ENCODE measurements around the gene CCDC15.

CCDC15 gene

DNA sequence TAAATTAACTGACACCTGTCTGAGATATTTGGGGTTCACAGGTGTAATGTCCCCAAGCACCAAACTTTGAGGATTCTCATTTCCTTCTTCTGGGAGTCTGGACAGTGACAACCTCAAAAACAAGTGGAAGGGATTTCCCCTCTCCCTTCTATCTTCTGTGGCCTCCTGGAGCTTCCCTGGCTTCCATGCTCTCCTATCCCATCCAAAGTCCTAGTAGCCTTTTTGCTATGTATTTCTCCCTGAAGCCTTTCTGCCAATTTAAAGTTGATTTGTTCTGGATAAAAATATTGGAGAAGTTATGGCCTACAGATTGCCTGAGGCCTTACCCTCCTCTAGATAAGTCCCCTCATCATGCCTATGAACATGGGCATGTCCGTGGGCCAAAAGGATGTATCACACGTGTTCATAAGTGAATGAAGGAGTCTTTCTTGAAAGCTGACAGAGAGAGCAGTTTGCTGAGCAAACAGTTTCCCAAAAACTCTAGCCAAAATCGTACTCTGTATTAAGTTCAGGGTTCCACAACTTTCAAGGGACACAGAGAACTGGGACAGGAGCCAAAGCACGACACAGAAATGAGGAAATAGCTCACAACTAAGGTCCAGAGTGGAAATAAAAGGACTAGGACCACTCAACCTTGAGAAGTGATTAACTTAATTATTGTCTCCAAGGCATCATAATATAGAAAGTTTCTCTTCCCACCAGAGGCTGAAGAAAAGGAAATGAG is 24.9 kb upstream of the CCDC15 start:
- peaks cover 6% of the 10 kb centered on the region for H3K4me1 ChIP-seq (ENCODE audit: control insufficient read depth, insufficient read depth, low read length)
- no peaks in the 10 kb centered on the region for H3K36me3 ChIP-seq (ENCODE audit: insufficient read depth, low read length)
- no peaks in the 10 kb centered on the region for H3K9me3 ChIP-seq (replicated peaks; ENCODE audit: low read length)
- no peak overlapping the region for H3K4me3 ChIP-seq (ENCODE audit: low read length)
- no peak overlapping the region for H3K4me2 ChIP-seq (ENCODE audit: low read length)
- H3K27me3 ChIP-seq (ENCODE audit: control insufficient read depth, insufficient read depth, low read length): no peaks in the 10 kb centered on the region
- no peak overlapping the region for H3K9ac ChIP-seq (ENCODE audit: low read depth, low read length)

DNA sequence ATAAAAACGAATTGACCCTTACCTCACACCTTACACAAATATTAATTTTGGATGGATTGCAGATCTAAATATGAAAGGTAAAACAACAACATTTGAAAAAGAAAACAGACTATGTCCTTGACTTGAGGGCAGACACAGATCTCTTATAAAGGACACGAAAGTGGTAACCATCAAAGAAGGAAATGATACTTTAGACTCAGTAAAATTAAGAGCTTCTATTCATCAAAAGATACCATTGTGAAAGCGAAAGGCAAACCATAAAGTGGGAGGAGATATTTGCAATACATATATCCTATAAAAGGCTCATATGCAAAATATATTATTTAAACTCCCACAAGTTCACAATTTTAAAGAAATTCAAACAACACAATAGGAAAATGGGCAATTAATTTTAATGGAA is 23.2 kb upstream of the CCDC15 start:
- Histone ChIP-seq H3K36me3 (ENCODE audit: insufficient read depth, low read length) (no peaks in the 10 kb centered on the region), H3K4me1 (ENCODE audit: control insufficient read depth, insufficient read depth, low read length) (peaks cover 22% of the 10 kb centered on the region), H3K9me3 (replicated peaks; ENCODE audit: low read length) (no peaks in the 10 kb centered on the region), H3K9ac (ENCODE audit: low read depth, low read length) (no peak overlapping the region), H3K27me3 (ENCODE audit: control insufficient read depth, insufficient read depth, low read length) (no peaks in the 10 kb centered on the region), H3K4me3 (ENCODE audit: low read length) (no peak overlapping the region), H3K4me2 (ENCODE audit: low read length) (no peak overlapping the region)

DNA sequence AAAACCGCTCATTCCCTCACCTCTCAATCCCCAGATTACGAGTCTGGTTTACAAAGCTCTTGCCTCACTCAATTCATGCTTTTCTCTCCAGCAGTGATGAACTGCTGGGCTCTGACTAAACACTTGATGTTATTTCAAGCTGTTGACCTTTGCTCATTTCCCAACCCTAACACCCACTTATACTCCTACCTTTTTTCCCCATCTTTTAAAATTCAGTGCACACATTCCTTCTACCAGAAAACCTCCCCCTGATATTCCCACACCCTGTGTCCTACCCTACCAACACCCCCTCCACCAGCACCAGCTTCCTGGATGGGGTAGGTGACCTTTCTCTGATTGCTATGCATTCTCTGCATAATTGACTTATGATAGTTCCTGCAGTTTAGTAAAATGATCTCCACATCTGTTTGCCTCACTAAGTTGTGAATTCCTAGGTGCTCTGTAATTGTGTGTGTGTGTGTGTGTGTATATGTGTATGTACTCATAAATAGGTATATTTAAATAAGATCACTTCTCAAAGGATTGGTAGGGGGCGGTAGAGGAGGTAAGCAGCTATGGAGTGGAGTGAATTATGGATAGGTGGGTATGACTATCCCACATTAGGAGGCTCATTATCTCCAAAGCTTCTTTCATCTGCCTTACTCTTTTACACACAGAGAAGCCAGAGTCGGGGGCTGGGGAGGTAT is 19.0 kb upstream of the CCDC15 start:
- H3K4me2 ChIP-seq (ENCODE audit: low read length): peak overlapping the region; percentile 51
- peaks cover 22% of the 10 kb centered on the region for H3K4me1 ChIP-seq (ENCODE audit: control insufficient read depth, insufficient read depth, low read length)
- no peak overlapping the region for H3K4me3 ChIP-seq (ENCODE audit: low read length)
- no peaks in the 10 kb centered on the region for H3K27me3 ChIP-seq (ENCODE audit: control insufficient read depth, insufficient read depth, low read length)
- no peaks in the 10 kb centered on the region for H3K36me3 ChIP-seq (ENCODE audit: insufficient read depth, low read length)
- no peaks in the 10 kb centered on the region for H3K9me3 ChIP-seq (replicated peaks; ENCODE audit: low read length)
- peak overlapping the region; percentile 30 for H3K9ac ChIP-seq (ENCODE audit: low read depth, low read length)

DNA sequence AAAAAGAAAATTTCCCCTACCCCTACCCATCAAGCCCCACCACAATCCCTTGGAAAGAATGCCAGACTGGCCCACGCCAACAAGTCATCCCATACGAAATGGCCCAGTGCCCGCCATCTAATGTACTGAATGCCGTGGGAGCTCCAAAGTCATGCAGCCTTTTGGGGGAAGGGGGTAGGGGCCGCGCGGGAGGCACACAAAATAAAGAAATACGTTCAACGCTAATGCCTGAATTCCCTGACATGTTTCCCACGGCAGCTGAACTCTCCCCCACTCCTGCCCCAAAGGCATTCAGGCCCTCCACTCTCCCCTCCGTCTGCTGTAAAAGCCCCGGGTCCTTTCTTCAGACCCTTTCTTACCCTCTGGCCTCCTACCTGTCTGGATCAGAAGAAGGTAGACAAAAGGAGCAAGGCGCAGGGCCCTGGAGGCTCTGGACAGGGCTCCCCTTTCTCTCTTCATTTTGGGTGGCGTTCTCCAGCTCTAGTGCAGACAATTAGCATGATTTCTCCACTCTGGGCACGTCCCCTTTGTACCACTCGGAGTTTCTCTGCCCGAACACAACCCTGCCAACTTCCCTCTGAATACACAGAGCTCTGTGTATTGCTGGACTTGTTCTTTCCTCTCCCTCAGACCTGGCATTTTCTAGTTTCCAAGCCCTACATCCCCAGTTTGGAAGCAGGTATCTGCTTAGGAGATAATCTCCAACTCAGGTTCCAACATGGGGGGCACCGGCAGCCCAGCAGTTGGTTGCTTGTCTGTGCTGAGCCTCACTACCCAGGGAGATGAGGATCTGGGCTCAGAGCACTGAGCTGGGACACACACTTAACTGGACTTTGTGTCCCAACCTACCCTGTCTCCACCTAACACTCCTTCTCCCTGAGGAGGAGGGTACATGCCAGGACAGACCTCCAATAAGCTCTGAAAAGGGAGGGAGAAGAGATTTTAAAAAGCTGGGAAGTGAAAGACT is 18.2 kb upstream of the CCDC15 start, which contains the start of gene HEPACAM:
Gene HEPACAM, minus strand, starts transcription at position 500 of the 967 bp plus-strand sequence. Its CDS starts 41 bp downstream, at position 459.
- Histone ChIP-seq H3K4me1 (ENCODE audit: control insufficient read depth, insufficient read depth, low read length) (peaks cover 22% of the 10 kb centered on the region), H3K4me3 (ENCODE audit: low read length) (no peak within 1 kb of the TSS), H3K4me2 (ENCODE audit: low read length) (peak within 1 kb of the TSS; percentile 51), H3K36me3 (ENCODE audit: insufficient read depth, low read length) (no peaks in the 10 kb centered on the region), H3K27me3 (ENCODE audit: control insufficient read depth, insufficient read depth, low read length) (no peaks in the 10 kb centered on the region), H3K9ac (ENCODE audit: low read depth, low read length) (no peak within 1 kb of the TSS), H3K9me3 (replicated peaks; ENCODE audit: low read length) (no peaks in the 10 kb centered on the region)

DNA sequence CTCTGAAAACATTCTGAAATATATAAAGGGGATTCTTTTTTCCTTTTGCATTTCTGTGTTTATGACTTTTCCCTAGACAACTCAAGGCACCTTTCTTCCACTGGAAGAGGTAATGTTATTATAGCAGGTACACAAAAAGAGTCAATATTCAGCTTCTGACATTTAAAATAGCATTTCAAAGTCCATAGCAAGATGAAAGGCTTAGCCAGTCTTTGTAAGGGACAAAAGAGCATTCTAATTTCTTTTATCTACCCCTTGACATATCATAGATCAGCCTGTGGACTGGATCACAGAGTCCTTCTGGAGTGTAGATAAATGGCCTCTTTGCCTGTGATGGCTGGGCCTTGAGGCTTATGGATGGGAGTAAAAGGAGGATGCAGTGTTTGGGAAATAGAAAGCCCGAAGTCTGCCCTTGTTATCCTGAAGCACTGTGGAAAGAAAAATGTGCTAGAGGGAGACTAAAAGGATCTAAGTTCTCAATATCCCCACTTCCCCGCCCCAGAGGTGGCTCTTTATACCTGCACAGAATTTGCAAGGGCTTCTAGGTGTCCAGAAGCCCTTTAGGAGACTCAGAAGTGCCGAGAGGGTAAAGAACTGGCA is 16.6 kb upstream of the CCDC15 start:
- Histone ChIP-seq H3K9ac (ENCODE audit: low read depth, low read length) (no peak overlapping the region), H3K4me1 (ENCODE audit: control insufficient read depth, insufficient read depth, low read length) (peaks cover 22% of the 10 kb centered on the region), H3K4me3 (ENCODE audit: low read length) (no peak overlapping the region), H3K27me3 (ENCODE audit: control insufficient read depth, insufficient read depth, low read length) (no peaks in the 10 kb centered on the region), H3K4me2 (ENCODE audit: low read length) (no peak overlapping the region), H3K36me3 (ENCODE audit: insufficient read depth, low read length) (no peaks in the 10 kb centered on the region), H3K9me3 (replicated peaks; ENCODE audit: low read length) (no peaks in the 10 kb centered on the region)

DNA sequence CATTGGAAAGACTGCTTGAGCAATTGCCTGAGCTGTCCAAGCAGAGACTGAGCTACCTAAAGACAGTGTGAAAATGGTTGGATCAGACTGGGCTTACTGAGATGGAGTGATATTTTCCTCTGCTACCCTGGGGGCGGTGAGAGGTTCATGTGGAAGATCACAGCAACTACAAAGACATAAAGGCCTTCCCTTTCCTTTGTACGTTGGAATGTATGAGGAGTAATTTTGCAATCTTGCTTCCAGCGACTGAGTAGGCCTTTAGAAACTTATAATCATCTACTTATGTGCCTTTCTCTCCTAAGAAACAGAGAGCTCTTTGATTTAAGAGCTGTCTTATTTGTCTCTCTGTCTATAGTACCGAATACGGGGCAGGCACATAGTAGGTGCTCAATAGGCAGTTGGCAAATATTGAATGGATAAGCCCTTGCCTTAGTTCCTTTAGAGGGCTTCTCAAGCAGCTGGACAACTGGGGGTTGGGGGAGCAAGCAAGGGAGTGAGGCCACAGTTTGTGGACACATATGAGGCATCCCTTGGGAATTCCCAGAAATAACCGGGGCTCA is 15.7 kb upstream of the CCDC15 start:
- no peaks in the 10 kb centered on the region for H3K36me3 ChIP-seq (ENCODE audit: insufficient read depth, low read length)
- H3K4me2 ChIP-seq (ENCODE audit: low read length): no peak overlapping the region
- no peak overlapping the region for H3K4me3 ChIP-seq (ENCODE audit: low read length)
- H3K9ac ChIP-seq (ENCODE audit: low read depth, low read length): no peak overlapping the region
- no peaks in the 10 kb centered on the region for H3K9me3 ChIP-seq (replicated peaks; ENCODE audit: low read length)
- H3K27me3 ChIP-seq (ENCODE audit: control insufficient read depth, insufficient read depth, low read length): no peaks in the 10 kb centered on the region
- H3K4me1 ChIP-seq (ENCODE audit: control insufficient read depth, insufficient read depth, low read length): peaks cover 22% of the 10 kb centered on the region

DNA sequence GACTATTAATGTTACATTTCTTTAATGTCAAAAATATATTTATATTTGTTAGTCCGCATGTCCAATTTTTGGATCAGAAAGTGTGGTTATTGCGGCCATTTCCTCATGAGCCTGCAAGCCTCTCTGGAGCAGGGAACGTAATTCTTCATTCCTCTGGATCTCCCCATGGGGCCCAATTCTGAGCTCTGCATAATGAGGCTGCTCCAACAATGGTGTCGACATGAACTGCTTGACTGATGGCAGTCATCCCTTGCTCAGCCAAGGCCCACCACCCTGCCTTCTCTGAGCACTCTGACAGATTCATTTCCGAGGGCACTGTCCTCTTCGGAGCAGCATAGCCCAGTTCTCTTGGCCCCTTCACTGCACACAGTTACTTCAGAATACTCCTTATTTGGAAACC is 15.0 kb upstream of the CCDC15 start:
- H3K4me3 ChIP-seq (ENCODE audit: low read length): no peak overlapping the region
- H3K9me3 ChIP-seq (replicated peaks; ENCODE audit: low read length): no peaks in the 10 kb centered on the region
- H3K4me1 ChIP-seq (ENCODE audit: control insufficient read depth, insufficient read depth, low read length): peaks cover 18% of the 10 kb centered on the region
- no peak overlapping the region for H3K9ac ChIP-seq (ENCODE audit: low read depth, low read length)
- no peak overlapping the region for H3K4me2 ChIP-seq (ENCODE audit: low read length)
- no peaks in the 10 kb centered on the region for H3K36me3 ChIP-seq (ENCODE audit: insufficient read depth, low read length)
- H3K27me3 ChIP-seq (ENCODE audit: control insufficient read depth, insufficient read depth, low read length): no peaks in the 10 kb centered on the region

DNA sequence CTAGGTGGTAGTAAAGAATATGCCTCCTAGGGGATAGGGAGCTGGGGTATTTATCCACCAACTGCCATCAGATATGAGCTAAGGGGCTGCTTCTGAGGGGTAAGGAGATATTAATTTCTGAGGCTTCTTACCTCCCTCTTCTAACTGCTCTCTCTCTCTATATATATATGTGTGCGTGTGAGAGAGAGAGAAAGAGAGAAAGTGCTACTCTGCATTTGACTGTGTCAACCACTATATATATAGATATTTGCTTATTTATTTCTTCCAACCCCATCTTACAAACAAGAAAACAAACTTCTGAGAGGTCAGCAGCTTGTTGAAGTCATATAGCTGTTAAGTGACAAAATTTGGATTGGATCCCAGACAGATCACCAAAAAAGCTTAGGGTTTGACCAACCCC is 12.3 kb upstream of the CCDC15 start:
- Histone ChIP-seq H3K36me3 (ENCODE audit: insufficient read depth, low read length) (no peaks in the 10 kb centered on the region), H3K4me3 (ENCODE audit: low read length) (no peak overlapping the region), H3K4me2 (ENCODE audit: low read length) (no peak overlapping the region), H3K4me1 (ENCODE audit: control insufficient read depth, insufficient read depth, low read length) (no peaks in the 10 kb centered on the region), H3K27me3 (ENCODE audit: control insufficient read depth, insufficient read depth, low read length) (no peaks in the 10 kb centered on the region), H3K9me3 (replicated peaks; ENCODE audit: low read length) (no peaks in the 10 kb centered on the region), H3K9ac (ENCODE audit: low read depth, low read length) (no peak overlapping the region)

DNA sequence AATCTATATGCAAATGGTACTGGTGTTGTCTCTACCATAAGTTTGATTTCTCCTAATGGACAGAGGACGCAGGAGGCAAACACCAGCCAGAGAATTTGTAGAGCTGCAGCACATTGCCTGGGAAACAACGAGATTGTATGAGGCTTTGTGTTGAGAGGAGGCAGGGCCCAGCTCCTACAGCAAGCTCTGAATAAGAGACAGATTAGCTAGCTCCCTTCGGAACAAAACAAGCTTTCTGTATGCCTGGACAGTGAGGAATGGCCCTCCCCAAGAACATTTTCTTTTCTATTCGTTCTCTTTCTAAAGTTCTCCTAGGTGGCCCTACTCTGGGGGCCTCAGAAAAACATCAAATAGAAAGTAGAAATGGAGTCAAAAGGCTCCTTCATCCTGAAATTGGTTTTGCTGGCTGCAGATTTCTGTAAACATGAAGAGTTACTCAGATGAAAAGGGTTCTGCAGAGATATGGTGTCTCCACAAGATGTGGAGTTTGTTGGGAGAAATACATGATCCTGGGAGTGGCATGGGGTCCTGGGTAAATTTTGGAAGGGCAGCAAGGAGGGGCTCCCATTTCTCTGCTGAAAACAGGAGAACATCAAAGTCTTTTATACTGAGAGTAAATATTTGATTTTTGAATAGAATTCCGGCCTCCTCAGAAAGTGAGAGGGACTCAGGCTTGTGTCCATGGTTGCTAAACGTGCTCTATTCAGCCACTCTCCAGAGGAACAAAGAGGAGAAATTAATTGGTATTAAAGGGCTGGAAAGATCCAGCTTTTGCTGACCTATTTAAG is 11.3 kb upstream of the CCDC15 start:
- H3K4me3 ChIP-seq (ENCODE audit: low read length): no peak overlapping the region
- H3K36me3 ChIP-seq (ENCODE audit: insufficient read depth, low read length): no peaks in the 10 kb centered on the region
- no peak overlapping the region for H3K9ac ChIP-seq (ENCODE audit: low read depth, low read length)
- no peaks in the 10 kb centered on the region for H3K9me3 ChIP-seq (replicated peaks; ENCODE audit: low read length)
- H3K4me2 ChIP-seq (ENCODE audit: low read length): no peak overlapping the region
- H3K27me3 ChIP-seq (ENCODE audit: control insufficient read depth, insufficient read depth, low read length): no peaks in the 10 kb centered on the region
- no peaks in the 10 kb centered on the region for H3K4me1 ChIP-seq (ENCODE audit: control insufficient read depth, insufficient read depth, low read length)

DNA sequence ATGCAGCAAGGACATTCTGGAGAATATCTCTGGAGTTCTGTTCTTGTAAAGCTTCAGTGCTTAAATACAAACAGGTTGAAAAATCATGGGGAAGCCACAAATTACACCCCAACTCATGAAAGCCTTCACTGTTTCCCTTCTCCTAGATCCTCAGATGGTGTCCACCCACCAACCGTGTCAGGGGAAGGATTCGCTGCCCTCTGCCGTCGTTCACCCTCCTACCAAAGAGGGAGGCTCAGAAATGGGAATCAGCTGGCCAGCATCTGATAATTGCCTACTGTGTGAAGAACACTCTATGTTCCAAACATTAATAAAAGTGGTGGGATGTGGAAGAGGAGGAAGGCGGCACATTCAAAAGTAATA is 10.8 kb upstream of the CCDC15 start:
- H3K4me3 ChIP-seq (ENCODE audit: low read length): no peak overlapping the region
- no peaks in the 10 kb centered on the region for H3K4me1 ChIP-seq (ENCODE audit: control insufficient read depth, insufficient read depth, low read length)

More for the DNA sequence above, 10.8 kb upstream of the CCDC15 start:
- no peak overlapping the region for H3K9ac ChIP-seq (ENCODE audit: low read depth, low read length)
- H3K4me2 ChIP-seq (ENCODE audit: low read length): no peak overlapping the region
- no peaks in the 10 kb centered on the region for H3K27me3 ChIP-seq (ENCODE audit: control insufficient read depth, insufficient read depth, low read length)
- no peaks in the 10 kb centered on the region for H3K36me3 ChIP-seq (ENCODE audit: insufficient read depth, low read length)
- H3K9me3 ChIP-seq (replicated peaks; ENCODE audit: low read length): no peaks in the 10 kb centered on the region
